Fibroblast of skin of left quadriceps (primary cell): Measurements from ENCODE around the gene PCSK6.
A peak's percentile ranks its signal among the peaks of the same experiment; 100 is the strongest.

ENCODE experiments used
- DNase-seq, 2 experiments: peaks; one replicate each; pipeline ENCODE4 v3.0.0-alpha.2; 2013; ENCODE audit warnings: low read depth in 2 of 2

Gene PCSK6

DNA sequence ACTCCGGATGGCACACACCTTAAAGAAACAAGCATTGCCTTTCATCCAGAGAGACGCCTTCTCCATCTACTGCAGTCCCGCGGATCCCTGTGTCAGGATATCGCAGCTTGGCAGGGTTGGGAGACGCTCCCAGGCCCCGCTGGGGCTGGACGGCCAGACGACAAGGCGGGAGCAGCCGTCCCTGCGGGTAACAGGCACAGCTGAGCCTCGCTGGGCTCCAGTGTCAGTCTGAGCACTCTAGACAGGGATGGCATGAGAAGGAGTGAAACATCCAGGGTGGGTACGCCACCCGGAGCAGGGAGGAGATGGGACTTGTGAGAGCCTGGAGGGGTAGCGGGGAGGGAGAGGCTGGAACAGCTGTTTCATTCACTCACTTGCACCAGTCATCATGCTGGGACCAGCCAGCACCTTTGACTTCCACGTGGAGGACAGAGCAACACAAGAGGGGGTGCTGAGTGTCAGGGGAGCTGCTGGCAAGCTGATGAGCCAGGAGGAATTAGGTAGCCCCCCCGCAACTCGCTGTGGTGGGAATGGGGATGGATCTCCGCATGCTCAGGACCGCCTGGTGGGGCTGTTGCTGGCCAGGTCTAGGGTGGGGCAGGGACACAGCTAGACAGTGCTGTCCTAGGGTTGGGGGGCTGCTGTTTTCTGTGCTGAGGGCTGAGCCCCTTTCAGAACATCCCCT, 162.9 kb downstream of the PCSK6 start:
- no peak for DNase-seq

DNA sequence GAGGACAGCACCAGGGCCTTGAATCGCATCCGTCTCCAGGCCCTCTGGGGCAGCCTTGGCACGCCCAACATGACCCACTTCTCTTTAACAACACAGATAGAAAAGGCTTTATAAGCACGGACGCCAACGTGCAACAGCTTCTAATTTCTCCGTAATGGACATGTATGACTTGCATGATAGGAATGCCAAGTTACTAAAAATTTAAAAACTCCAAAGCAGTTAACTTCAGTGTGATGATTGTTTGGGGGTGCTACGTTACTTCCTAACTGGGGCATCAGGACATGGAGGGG, 163.5 kb downstream of the PCSK6 start:
- DNase-seq = no peak

DNA sequence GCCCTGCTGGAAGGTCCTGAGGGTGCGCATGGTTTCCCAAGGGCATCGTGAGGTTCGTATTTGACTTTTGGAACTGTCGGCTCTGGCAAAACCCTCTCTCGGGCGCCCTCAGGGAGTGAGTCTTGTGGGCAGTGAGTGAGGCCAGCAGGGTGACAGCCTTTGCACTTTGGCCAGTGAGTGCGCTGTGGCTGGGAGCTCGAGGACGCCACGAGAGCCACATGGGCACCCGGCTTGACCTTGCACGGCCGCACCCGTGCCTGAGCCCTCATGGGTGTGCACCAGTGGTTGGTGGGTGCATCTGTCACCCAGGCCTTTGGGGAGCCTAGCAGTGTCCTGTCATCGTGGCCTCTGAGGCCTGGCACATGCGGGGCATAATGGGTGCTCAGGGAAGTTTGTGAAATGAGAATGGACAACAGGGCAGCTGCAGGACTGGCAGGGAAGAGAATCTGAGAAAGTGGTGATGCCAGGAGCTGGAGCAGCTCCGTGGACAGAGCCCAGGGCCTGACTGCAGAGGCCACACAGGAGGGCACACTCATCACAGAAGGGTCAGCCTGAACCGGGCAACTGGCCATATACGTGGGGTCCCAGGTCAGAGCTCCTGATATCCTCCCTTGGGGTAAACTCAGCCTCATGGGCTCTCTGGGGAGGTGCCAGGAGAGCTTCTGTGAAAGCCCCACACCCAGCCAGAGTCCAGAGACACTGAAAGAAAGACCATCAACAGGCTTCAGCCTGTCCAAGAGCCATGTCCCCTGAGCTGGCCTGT, 164.1 kb downstream of the PCSK6 start:
- DNase-seq = no peak

DNA sequence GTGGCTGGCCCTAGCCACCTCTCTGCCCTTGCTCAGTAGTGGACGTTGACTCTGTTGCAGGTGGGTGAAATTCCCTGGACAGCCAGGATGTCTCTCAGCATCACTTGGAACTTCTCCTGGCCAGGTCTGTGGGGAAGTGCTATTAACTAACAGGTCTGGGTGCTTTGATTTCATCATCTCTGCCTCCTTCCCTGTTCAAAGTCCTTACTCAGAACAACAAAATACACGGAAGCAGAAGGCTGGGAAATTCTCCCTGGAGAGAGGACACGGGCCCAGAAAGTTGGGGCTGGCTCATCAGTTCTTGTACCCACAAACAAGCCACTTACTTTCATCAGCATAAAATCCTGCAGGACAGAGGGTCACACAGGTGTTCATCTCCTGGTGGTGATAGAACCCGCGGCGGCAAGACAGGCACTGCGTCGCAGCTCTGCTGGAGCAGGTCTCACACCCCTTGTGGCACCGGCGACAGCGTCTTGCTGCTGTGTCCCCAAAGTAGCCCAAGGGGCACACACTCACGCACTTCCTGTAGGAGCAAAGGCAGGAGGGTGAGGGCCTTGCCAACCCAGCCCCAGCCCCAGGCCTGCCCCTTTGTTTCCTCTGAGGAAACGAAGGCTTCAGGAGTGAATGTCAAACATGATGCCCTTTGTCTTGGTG, 164.9 kb downstream of the PCSK6 start:
- DNase-seq = no peak

DNA sequence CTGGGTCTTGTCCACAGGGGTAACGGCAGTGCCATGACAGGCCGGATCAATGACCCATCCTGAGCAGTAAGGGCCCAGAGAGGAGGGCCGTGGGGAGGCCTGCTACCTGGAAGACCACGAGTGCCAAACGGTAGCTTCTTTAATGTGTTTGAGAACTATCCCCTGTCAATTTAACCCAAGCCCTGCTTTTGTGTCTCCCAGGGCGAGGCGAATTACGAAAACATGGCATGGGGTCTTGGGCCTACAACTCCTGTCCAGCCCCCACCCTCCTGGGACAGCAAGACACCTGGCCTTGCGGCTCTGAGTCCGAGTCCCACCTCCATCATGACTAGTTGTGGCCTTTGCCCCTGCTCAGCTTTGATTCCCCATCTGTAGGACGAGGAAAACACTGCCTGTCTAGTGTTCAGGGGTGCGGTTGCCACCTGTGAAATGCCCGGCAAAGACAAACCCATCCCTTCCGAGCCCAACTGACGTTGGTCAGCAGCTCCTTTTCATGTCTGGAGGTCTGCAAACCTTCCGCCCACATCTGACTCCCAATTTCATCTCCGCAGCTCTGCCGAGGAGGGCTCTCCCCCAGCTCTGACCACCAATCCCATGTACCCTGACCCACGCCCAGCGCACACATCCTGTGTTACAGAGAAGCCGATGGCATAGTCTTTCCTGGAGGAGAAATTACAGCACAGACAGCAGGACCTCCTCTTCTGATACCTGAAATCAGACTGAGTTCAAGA, 165.5 kb downstream of the PCSK6 start:
- DNase-seq = no peak

DNA sequence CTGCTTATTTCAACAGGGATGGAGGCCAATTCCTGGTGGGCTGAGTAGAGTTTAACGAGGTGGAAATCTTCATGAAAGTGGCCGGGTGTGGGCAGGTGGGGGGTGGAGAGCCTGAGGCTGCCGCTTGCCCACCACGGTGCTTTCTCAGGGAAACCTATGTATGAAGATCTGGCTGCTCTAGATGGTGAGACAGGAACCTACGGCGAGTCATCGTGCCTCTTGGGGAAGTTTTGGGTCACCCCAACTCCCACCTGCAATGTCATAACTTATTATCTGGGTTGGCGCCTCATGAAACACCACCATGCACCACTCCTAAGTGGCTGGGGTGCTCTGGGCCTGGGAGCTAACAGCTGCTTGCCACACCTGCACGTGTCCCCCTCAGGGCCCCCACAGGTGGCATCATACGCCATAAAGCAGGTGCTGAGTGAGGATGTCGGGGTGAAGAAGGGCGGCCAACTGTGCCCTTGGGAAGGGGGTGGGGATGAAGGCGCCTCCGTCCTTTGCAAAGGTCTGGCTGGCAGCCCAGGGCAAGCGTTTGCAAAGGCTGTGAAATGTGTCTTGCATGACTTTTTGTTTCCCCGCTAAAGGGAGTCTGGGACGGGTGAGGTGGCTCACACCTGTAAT, 166.5 kb downstream of the PCSK6 start:
- DNase-seq = no peak

DNA sequence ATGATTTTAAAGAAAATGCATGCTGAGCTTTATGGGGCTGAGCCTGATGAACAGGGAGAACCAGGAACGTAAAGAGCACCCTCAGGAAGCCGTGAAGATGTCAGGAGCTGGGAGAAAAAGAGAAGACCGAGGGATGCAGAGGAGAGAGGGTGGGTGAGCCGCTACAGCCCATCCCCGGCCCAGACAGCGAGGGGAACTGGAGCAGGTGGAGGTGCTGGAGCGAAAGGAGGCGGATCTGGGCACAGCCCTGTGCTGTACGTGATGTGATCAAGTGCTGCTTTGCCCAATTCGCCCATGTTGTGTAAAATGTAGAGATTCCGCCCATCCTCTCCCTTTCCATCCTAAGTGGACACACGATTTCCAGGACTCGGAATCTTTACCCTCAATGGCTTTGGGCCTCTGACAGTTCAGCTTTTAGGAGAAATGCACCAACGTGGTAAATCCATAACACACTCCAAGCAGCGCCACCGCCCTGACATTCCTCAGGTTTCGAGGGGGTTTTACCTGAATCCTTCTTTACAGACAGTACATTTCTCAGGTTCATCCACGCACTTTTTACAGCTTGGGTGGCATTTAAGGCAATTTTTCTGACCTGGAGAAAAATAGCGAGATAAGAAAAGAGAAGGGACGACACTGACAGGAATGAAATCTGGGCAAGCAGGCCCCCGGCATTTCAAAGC, 167.4 kb downstream of the PCSK6 start:
- no peak for DNase-seq

DNA sequence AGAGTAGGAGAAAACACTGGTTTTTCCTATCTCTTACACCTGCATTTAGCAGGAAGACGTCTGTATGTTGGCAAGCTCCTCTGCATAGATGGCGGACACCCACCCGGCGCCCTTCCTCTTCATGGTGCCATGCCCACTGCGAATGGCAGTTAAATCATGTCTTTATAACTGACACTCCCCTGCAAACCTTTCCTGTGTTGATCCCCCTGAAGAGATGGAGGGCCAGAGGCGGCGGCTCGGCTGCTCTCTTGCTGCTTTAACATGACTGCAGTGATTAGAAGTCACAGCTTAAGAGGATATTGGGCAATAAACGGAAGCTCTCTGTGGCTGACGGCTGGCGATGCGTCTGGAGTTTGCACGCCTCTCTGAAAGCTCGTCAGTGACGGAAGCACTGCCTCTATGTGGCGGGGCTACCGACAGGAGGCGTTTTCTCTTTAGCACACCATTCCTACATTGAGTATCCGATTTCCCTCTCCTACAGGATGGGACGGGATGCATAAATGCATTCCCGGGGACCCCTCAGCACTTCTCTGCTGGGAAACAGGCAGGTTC, 168.9 kb downstream of the PCSK6 start:
- peak; percentile 49 to 53 for DNase-seq

DNA sequence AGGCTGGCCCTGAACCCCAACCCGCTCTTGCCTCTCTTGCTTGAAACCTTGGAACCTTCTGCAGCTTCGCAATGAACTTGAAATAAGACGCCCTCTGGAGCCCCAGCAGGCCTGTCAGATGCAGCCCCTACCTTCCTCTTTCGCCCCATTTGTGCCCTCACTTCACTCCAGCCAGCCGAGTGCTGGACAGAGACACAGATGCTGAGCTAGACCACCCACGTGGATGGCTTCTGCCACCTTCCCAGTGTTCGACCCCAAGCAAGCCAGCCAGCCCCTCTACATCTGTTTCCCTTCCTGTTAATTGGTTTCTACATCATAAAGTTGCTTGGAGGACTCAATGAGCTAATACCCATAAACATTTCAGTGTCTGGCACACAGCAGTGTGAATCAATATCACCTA, 170.7 kb downstream of the PCSK6 start:
- no peak for DNase-seq

DNA sequence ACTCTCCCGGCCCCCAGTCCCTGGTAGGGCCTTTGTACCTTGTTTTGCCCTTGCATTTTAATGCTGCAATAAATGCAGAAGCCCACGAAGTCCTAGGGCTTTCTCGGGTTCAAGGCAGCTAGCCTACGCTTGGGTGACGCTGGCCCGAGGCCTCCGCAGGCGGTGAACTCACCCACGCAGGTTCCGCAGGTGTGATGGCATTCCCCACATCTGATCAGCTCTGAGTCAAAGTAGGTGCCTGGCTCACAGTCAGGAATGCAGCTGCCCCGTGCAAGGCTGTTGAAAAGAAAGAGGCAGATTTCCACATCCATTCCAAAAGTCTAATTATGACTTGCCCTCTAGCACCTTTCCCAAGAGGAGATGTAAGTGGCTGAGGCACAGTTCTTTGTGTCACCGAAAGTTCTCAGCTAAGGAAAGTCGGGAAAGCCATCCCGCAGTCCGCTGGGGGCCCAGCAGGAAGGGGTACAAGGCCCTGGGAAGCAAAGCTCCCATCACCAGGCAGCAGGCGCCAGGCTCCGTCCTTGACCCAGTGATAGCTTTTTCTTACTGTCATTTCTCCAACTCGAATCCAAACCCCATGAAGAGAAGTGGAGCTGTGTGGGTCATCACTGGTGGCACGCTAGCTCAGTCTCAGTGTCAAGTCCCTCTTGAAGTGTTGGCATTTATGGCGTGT, 171.2 kb downstream of the PCSK6 start:
- DNase-seq = no peak

DNA sequence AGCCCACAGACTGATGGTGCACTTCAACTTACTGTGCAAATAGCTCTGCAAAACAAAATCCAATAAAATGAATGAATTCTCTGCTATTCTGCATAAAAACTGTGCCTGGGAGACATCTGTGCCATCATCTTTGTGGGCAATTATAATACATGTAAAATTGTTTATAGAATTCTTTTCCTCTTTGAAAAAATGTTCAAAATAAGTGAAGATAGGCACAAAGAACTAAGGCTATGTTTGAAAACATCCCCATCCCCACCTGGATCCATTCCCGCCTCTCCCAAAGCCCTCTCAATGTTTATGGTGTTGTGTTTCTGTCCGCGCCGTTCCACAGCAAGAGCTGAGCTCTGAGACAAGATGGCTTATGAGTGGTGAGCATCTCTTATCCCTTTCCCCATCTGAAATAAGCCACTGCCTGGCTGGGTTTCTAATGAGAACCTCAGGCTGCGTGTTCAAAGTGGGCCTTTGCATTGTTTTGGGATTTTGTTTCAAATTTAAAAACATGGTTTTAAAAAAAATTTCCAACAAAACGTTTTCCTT, 172.1 kb downstream of the PCSK6 start:
- no peak for DNase-seq

DNA sequence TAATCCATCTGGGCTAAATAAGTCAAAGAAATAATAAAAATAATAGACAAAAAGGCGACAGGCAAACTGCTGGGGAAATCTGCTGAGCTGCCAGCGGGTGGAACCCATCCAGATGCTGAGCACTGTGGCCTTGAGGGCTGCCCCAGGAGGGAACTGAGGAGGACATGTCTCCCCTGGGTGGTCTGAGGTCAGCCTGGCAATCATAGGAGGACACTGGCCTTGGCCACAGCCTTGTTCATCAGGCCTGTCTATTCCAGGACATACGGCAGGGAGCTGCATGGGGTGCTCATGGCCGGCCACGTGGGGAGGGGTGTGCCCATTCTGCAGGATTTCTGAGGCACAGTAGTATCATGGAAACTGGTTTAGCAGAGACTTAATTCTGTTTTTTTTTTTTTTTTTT, 173.0 kb downstream of the PCSK6 start:
- DNase-seq = no peak

DNA sequence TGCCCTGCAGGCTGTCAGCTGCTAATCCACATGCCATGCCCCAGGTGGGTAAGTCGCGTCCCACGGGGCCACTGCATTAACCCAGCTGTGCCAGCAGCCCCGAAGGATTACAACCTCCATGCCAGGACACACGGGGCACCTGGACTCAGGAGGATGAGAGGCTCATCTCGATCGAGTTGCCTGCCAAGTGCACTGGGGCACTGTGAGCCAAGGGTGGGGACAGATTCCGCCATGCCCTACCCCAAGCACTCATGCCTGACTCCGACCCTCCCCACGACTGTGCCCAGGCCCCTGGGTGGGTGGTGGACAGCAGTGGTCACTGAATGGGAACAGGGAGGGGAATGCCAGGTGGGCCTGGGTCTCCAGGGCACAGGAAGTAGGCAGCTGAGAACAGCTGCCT, 173.8 kb downstream of the PCSK6 start:
- no peak for DNase-seq

DNA sequence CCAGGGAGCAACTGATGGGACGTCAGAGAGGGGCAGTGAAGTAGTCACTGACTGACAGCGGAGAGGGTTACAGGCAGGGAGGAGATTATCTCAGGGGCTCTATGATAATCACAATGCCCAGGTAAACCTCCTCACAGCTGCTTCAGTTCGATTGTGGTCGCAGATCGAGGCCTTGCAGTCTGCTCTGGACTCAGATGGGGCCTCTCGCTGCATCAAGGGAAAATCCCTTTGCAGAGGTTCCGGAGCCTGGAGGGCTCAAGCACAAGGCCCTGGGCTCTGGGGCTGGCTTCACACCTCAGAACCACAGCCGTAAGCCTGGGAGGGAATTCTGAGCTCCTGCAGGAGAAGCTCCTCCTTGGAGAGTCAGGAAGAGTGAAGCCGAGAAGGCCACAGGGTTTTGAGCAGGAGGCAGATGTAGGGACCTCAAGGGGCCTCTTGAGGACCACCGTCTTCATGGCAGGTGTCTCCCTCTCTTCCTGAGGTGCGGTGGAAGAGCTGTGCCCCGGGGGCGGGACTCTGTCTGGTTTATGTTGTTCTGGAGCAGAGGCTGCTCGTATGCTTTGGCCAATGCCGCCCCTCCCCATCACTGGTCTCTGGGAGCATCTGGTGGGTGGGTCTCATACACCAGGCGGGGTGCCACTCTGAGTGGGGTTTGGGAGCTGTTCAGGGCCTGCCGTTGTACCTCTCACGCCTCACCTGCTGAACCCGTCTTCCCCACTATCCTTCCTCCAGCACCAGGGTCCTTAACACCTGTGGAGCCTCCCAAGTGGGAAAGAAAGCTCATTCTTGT, 175.0 kb downstream of the PCSK6 start:
- DNase-seq = no peak

DNA sequence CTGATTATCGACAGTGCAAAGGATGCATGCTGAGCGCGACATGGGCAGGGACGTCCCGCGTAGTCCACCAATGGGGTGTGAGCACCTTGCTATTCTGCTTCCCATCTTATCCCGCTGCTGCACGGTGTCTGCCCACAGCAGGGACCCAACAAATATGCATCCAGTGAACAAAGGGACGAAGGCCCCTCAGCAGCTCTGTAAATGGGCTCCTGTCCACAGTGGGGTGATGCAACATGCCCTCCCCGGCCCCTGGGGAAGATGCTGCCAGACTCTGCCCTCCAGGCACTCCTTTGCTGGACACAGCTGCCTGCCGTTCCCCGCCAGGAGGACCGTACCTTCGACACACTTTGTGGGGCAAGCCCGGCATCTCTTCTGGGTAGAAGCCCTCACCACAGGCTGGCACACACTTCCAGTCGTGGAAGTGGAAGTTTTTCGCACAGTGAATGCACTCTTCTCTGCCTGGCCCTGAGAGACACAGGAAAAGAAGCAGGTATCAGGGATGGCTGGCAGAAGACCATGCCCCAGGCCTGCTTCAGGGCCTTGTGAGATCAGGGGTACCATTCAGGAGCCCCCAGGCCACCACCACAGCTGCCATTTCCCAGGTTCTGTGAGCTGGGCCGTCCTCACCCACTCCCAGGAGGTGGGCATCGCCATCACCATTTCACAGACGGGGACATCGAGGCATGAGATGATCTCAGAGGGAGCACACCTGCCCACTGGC, 176.3 kb downstream of the PCSK6 start:
- no peak for DNase-seq

DNA sequence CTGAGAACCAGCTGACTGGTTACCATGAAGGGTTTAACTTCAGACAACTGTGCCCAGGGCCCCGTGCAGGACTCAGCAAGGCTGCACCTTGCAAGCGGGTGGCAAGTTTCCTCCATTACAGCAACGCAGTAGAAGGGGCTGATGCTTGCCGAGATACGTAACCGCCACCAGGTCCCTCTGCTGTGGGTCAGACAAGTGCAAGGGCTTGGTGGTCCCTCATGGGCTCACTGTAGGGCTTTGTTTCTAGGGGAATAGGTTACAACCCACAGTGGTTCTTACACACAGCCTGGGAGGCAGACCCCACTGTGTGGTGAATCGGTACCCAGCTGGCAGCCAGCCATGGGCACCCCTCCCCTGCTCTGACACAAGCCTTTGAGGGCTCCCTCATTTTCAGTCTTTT, 179.0 kb downstream of the PCSK6 start:
- DNase-seq = no peak

DNA sequence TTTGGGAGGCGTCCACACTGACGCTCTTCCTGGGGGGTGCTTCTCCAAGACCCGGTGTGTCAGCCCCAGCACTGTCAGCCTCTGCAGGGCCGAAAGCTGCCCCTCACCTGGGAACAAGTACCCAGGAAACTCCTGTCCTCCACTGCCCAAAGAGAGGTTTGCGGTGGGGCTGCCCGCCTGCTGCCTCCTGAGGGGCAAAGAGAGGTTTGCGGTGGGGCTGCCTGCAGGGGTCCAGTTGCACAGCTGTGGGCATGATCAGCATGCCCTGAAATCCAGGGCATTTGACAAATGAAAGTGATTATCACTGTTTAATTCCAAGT, 179.4 kb downstream of the PCSK6 start:
- DNase-seq = no peak

DNA sequence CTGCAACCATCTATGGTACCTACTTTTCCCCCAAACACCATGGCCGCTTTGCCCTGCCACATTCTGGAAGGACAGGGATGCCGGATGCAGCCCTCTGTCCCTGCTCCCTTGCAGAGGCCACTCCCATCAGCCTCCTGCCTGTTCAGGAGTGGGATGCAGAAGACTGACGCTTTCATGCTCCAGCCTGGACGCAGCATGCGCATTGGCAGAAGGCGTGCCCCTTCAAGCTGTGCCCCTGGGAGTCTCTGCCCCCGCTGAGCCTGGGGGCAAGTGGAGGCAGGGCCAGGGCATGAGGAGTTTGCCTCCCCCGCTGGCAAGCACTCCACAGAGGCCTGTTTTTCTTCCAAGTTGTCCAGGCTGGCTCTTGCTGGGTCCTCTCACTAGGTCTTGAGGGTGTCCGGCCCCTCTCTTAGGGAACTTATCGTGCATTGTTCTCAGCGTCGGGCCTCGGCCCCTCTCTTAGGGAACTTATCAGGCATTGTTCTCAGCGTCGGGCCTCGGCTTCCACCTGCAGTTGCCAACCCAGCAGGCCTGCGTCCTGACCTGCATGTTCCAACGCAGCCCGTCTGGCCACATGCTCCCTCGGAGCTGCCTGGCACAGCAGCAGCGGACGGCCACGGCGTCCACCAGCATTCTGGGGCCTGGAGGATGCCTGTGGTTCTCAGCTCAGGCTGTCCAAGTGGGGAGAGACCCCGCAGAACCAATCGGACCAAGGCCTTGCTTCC, 179.9 kb downstream of the PCSK6 start:
- no peak for DNase-seq
